ENCODE measurements around the gene FICD. TPM values are rescaled to one million over a fixed set of nuclear protein-coding genes. Genes with fewer than 3 reads are reported as not detected.

FICD gene
- total RNA-seq, 4 donors from 2014 or later: 1.6 to 4.0 (median 2.1) TPM

- 24 to 27% methylated on average over 16 to 17 of the region's 19 CpGs for WGBS, 2 donors
- no peak for TF ChIP-seq CTCF (IDR thresholded peaks at IDR 0.05)
- TF ChIP-seq POLR2A (IDR thresholded peaks at IDR 0.05): no peak
- Histone ChIP-seq H3K4me3 (peak overlapping the region; percentile 19 to 70 (median 62)), H3K27me3 (no peaks in the 10 kb centered on the region), H3K9me3 (no peaks in the 10 kb centered on the region), H3K36me3 (peaks cover 7 to 25% (median 12%) of the 10 kb centered on the region in 3 donors), H3K4me1 (peaks cover 17 to 34% (median 19%) of the 10 kb centered on the region in 3 donors), H3K27ac (peak overlapping the region in 1 of 4 donors; percentile 76)
- intact Hi-C loops (cut with DNase I): no loop called here
- no peak for DNase-seq
Measured at GRCh38 chr12:108514468-108514972, 557 bp upstream of the FICD start.

- Histone ChIP-seq H3K4me3 (peak overlapping the region; percentile 59 to 83 (median 67)), H3K27ac (peak overlapping the region; percentile 76 to 79 (median 78)), H3K4me1 (peaks cover 17 to 34% (median 19%) of the 10 kb centered on the region in 3 donors), H3K9me3 (no peaks in the 10 kb centered on the region), H3K27me3 (no peaks in the 10 kb centered on the region), H3K36me3 (peaks cover 7 to 39% (median 18%) of the 10 kb centered on the region in 3 donors)
- intact Hi-C loops (cut with DNase I): no loop called here
- TF ChIP-seq CTCF (IDR thresholded peaks at IDR 0.05) (no peak), POLR2A (IDR thresholded peaks at IDR 0.05) (no peak)
- WGBS, 2 donors: 12 to 56% methylated on average over 3 to 5 of the region's 5 CpGs
- no peak for DNase-seq
Measured at GRCh38 chr12:108515916-108516315, 839 bp downstream of the FICD start.

- DNase-seq: no peak
- TF ChIP-seq POLR2A (IDR thresholded peaks at IDR 0.05) (no peak), CTCF (IDR thresholded peaks at IDR 0.05) (no peak)
- H3K27me3 ChIP-seq: no peaks in the 10 kb centered on the region
- H3K9me3 ChIP-seq: no peaks in the 10 kb centered on the region
- H3K36me3 ChIP-seq: peaks cover 7 to 46% (median 26%) of the 10 kb centered on the region in 3 donors
- H3K4me1 ChIP-seq: peaks cover 14 to 29% (median 17%) of the 10 kb centered on the region in 3 donors
- H3K27ac ChIP-seq: no peak overlapping the region
- H3K4me3 ChIP-seq: peak overlapping the region in 1 of 4 donors; percentile 70
- intact Hi-C loops (cut with DNase I): no loop called here
- 74 to 87% methylated on average over 8 to 9 of the region's 23 CpGs for WGBS, 2 donors
Measured at GRCh38 chr12:108516511-108517275, 1.6 kb downstream of the FICD start.

GRCh38 chr12:108517288-108518100 lies 2.4 kb downstream of the FICD start:
- intact Hi-C loops (cut with DNase I): no loop called here
- 90 to 95% methylated on average over 5 to 9 of the region's 12 CpGs for WGBS, 2 donors

More at GRCh38 chr12:108517288-108518100, 2.4 kb downstream of the FICD start:
- Histone ChIP-seq H3K27ac (no peak overlapping the region), H3K9me3 (no peaks in the 10 kb centered on the region), H3K4me3 (no peak overlapping the region), H3K36me3 (peaks cover 7 to 54% (median 33%) of the 10 kb centered on the region in 3 donors), H3K4me1 (peaks cover 12 to 22% (median 16%) of the 10 kb centered on the region in 3 donors), H3K27me3 (no peaks in the 10 kb centered on the region)
- TF ChIP-seq POLR2A (IDR thresholded peaks at IDR 0.05) (no peak), CTCF (IDR thresholded peaks at IDR 0.05) (no peak)
- DNase-seq: no peak
